Large intestine (tissue), 3 donors: ENCODE data around the gene SYTL3. TPM values are rescaled to one million over a fixed set of nuclear protein-coding genes. Genes with fewer than 3 reads are reported as not detected.

Experiments
- DNase-seq, 2 donors: peaks; one replicate each; pipeline versions ENCODE4 v3.0.0 to v3.0.0-alpha.2; 2013
- H3K27ac ChIP-seq: one replicate; pipeline ENCODE4 v1.5.1; 2013; ENCODE audit warnings: low read length
- H3K27me3 ChIP-seq: 2 replicates; pipeline ENCODE4 v1.6.1; 2013; ENCODE audit warnings: low read length; ENCODE audit not compliant: control insufficient read depth, insufficient read depth
- H3K36me3 ChIP-seq: 2 replicates; pipeline ENCODE4 v1.6.1; 2013; ENCODE audit warnings: low read length; ENCODE audit not compliant: control insufficient read depth, insufficient read depth
- H3K4me1 ChIP-seq: one replicate; pipeline ENCODE4 v1.6.1; 2013; ENCODE audit warnings: low read length; ENCODE audit not compliant: control insufficient read depth, insufficient read depth
- H3K4me3 ChIP-seq: one replicate; pipeline ENCODE4 v1.5.1; 2013; ENCODE audit warnings: low read length
- H3K9me3 ChIP-seq: one replicate; pipeline ENCODE4 v1.6.1; 2013; ENCODE audit warnings: mild to moderate bottlenecking, low read depth, low read length, moderate library complexity; ENCODE audit not compliant: control insufficient read depth
- whole genome bisulfite sequencing: methylation state at CpG from one replicate; pipeline ENCODE4 v1.1.5; 2013; ENCODE audit warnings: low lambda C conversion rate; ENCODE audit not compliant: insufficient coverage; 5-methylcytosine and 5-hydroxymethylcytosine counted together
- polyA plus RNA-seq: library from polyadenylated mRNA; unstranded; fragments of 120-200 nt; gene quantifications from one replicate; pipeline ENCODE4 v1.2.1, GENCODE V29; 2013

The SYTL3 gene
- polyA plus RNA-seq, 1 donor: 2.5 TPM

- no peaks in the 10 kb centered on the region for H3K9me3 ChIP-seq
- WGBS: no CpG with 5 or more reads among the region's 14 CpGs
- no peaks in the 10 kb centered on the region for H3K36me3 ChIP-seq
- peak overlapping the region; percentile 88 for H3K27ac ChIP-seq
- peak in 1 of 2 donors; percentile 26 for DNase-seq
- no peak overlapping the region for H3K4me3 ChIP-seq
- H3K4me1 ChIP-seq: peaks cover 40% of the 10 kb centered on the region
- no peaks in the 10 kb centered on the region for H3K27me3 ChIP-seq
Observed at GRCh38 chr6:158703111-158703836, 53.4 kb downstream of the SYTL3 start.

GRCh38 chr6:158703837-158704822 is 54.3 kb downstream of the SYTL3 start:
- Histone ChIP-seq H3K4me3 (peak overlapping the region; percentile 35), H3K27me3 (no peaks in the 10 kb centered on the region), H3K27ac (peak overlapping the region; percentile 88), H3K4me1 (peaks cover 44% of the 10 kb centered on the region), H3K9me3 (no peaks in the 10 kb centered on the region), H3K36me3 (no peaks in the 10 kb centered on the region)
- no CpG with 5 or more reads among the region's 42 CpGs for WGBS
- DNase-seq: peak; percentile 88 to 93

- Histone ChIP-seq H3K27me3 (no peaks in the 10 kb centered on the region), H3K9me3 (no peaks in the 10 kb centered on the region), H3K27ac (peak overlapping the region; percentile 90), H3K4me3 (no peak overlapping the region), H3K36me3 (no peaks in the 10 kb centered on the region), H3K4me1 (peaks cover 44% of the 10 kb centered on the region)
- no CpG with 5 or more reads among the region's 13 CpGs for WGBS
- no peak for DNase-seq
Observed at GRCh38 chr6:158705386-158706126, 55.7 kb downstream of the SYTL3 start.

GRCh38 chr6:158706369-158706982 is 56.6 kb downstream of the SYTL3 start:
- Histone ChIP-seq H3K27ac (peak overlapping the region; percentile 90), H3K27me3 (no peaks in the 10 kb centered on the region), H3K4me3 (no peak overlapping the region), H3K9me3 (no peaks in the 10 kb centered on the region), H3K36me3 (no peaks in the 10 kb centered on the region), H3K4me1 (peaks cover 46% of the 10 kb centered on the region)
- DNase-seq: peak in 1 of 2 donors; percentile 41
- no CpG with 5 or more reads among the region's 6 CpGs for WGBS

GRCh38 chr6:158707120-158707820 is 57.4 kb downstream of the SYTL3 start:
- peak overlapping the region; percentile 90 for H3K27ac ChIP-seq
- no peaks in the 10 kb centered on the region for H3K9me3 ChIP-seq
- peaks cover 52% of the 10 kb centered on the region for H3K4me1 ChIP-seq
- H3K27me3 ChIP-seq: no peaks in the 10 kb centered on the region
- H3K36me3 ChIP-seq: no peaks in the 10 kb centered on the region
- WGBS: 33% methylated on average over 1 of the region's 9 CpGs
- DNase-seq: peak; percentile 93 to 94
- H3K4me3 ChIP-seq: no peak overlapping the region

- DNase-seq: peak; percentile 69 to 77
- no peaks in the 10 kb centered on the region for H3K36me3 ChIP-seq
- H3K4me3 ChIP-seq: no peak overlapping the region
- WGBS: 39% methylated on average over 2 of the region's 10 CpGs
- peak overlapping the region; percentile 90 for H3K27ac ChIP-seq
- peaks cover 53% of the 10 kb centered on the region for H3K4me1 ChIP-seq
- no peaks in the 10 kb centered on the region for H3K9me3 ChIP-seq
- no peaks in the 10 kb centered on the region for H3K27me3 ChIP-seq
Observed at GRCh38 chr6:158707821-158708195, 58.0 kb downstream of the SYTL3 start.

GRCh38 chr6:158708239-158708638 is 58.4 kb downstream of the SYTL3 start:
- Histone ChIP-seq H3K27ac (peak overlapping the region; percentile 90), H3K27me3 (no peaks in the 10 kb centered on the region), H3K4me1 (peaks cover 52% of the 10 kb centered on the region), H3K4me3 (no peak overlapping the region), H3K36me3 (no peaks in the 10 kb centered on the region), H3K9me3 (no peaks in the 10 kb centered on the region)
- DNase-seq: no peak
- WGBS: no CpG with 5 or more reads among the region's 14 CpGs

GRCh38 chr6:158709809-158710208 is 60.0 kb downstream of the SYTL3 start:
- no peak for DNase-seq
- no peak overlapping the region for H3K4me3 ChIP-seq
- H3K36me3 ChIP-seq: no peaks in the 10 kb centered on the region
- H3K27ac ChIP-seq: no peak overlapping the region
- H3K9me3 ChIP-seq: no peaks in the 10 kb centered on the region
- no CpG with 5 or more reads among the region's 4 CpGs for WGBS
- peaks cover 41% of the 10 kb centered on the region for H3K4me1 ChIP-seq
- no peaks in the 10 kb centered on the region for H3K27me3 ChIP-seq

- H3K27ac ChIP-seq: peak overlapping the region; percentile 13
- no peak overlapping the region for H3K4me3 ChIP-seq
- H3K36me3 ChIP-seq: no peaks in the 10 kb centered on the region
- DNase-seq: peak in 1 of 2 donors; percentile 36
- H3K4me1 ChIP-seq: peaks cover 42% of the 10 kb centered on the region
- WGBS: 80% methylated on average over 1 of the region's 10 CpGs
- H3K9me3 ChIP-seq: no peaks in the 10 kb centered on the region
- no peaks in the 10 kb centered on the region for H3K27me3 ChIP-seq
Observed at GRCh38 chr6:158711264-158711663, 61.4 kb downstream of the SYTL3 start.
